IgD-negative memory B cell (primary cell): ENCODE measurements around the gene PAQR3. TPM values are rescaled to one million over a fixed set of nuclear protein-coding genes. Genes with fewer than 3 reads are reported as not detected.

Experiments used
- H3K27ac Mint-ChIP-seq, 3 donors: one replicate each; pipeline ENCODE4 v1.8.0; 2020 to 2022; ENCODE audit warnings: mild to moderate bottlenecking in 3 of 3, mixed read lengths in 3 of 3, moderate library complexity in 1 of 3
- H3K27me3 Mint-ChIP-seq: one replicate; pipeline ENCODE4 v1.8.0; 2021; ENCODE audit warnings: mixed read lengths
- H3K36me3 Mint-ChIP-seq: one replicate; pipeline ENCODE4 v1.8.0; 2020; ENCODE audit warnings: mild to moderate bottlenecking, mixed read lengths
- H3K4me1 Mint-ChIP-seq, 3 donors: one replicate each; pipeline ENCODE4 v1.8.0; 2020 to 2022; ENCODE audit warnings: mixed read lengths in 3 of 3, mild to moderate bottlenecking in 1 of 3
- H3K4me3 Mint-ChIP-seq, 4 donors: one replicate each; pipeline ENCODE4 v1.8.0; 2020 to 2022; ENCODE audit warnings: mild to moderate bottlenecking in 4 of 4, mixed read lengths in 4 of 4, moderate library complexity in 3 of 4
- H3K9me3 Mint-ChIP-seq, 3 donors: one replicate each; pipeline ENCODE4 v1.8.0; 2020 to 2021; ENCODE audit warnings: mixed read lengths in 3 of 3, mild to moderate bottlenecking in 1 of 3
- polyA plus RNA-seq: library from polyadenylated mRNA; unstranded; fragments of 300-500 nt; fragmentation: Illumina TruSeq; gene quantifications from one replicate; pipeline ENCODE4 v1.2.3, GENCODE V29; 2021

Gene PAQR3, protein sequence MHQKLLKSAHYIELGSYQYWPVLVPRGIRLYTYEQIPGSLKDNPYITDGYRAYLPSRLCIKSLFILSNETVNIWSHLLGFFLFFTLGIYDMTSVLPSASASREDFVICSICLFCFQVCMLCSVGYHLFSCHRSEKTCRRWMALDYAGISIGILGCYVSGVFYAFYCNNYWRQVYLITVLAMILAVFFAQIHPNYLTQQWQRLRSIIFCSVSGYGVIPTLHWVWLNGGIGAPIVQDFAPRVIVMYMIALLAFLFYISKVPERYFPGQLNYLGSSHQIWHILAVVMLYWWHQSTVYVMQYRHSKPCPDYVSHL
- 6.4 TPM for polyA plus RNA-seq

GRCh38 chr4:78938868-78939666 is at the start of gene PAQR3:
TSS of gene PAQR3 (minus strand) at chr4:78939438. CDS start at chr4:78939224, 214 bp downstream.
- Mint-ChIP-seq H3K27me3 (no peaks in the 10 kb centered on the region), H3K36me3 (no peaks in the 10 kb centered on the region), H3K4me1 (peaks cover 25 to 27% (median 25%) of the 10 kb centered on the region in 3 donors), H3K27ac (peak within 1 kb of the TSS; percentile 86 to 98 (median 97)), H3K9me3 (no peaks in the 10 kb centered on the region), H3K4me3 (peak within 1 kb of the TSS; percentile 89 to 100 (median 96))

DNA sequence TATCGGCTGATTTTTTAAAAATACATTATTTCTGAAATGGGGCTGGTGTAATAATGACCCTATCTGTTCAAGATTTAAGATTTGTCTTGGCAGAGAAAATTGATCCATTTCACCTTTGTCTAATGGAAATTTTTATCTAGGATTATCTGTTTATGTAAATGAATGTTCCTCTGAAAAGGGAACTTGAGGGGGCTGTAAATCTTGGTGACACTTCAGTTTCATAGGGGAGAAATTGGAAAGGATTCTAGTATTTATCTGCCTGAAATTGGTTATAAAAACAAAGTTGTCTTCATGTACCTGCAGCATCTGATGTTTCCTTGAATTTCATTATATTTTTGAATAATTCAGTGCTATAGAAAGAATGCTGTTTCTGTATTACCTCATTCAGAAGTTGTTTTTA is 48.4 kb upstream of the PAQR3 start:
- Mint-ChIP-seq H3K36me3 (no peaks in the 10 kb centered on the region), H3K27me3 (peaks cover 14% of the 10 kb centered on the region), H3K9me3 (no peaks in the 10 kb centered on the region), H3K4me1 (no peaks in the 10 kb centered on the region), H3K27ac (no peak overlapping the region), H3K4me3 (no peak overlapping the region)

GRCh38 chr4:78984593-78984992 is 45.4 kb upstream of the PAQR3 start:
- Mint-ChIP-seq H3K36me3 (peaks cover 4% of the 10 kb centered on the region), H3K4me3 (no peak overlapping the region), H3K4me1 (no peaks in the 10 kb centered on the region), H3K27ac (no peak overlapping the region), H3K27me3 (peaks cover 24% of the 10 kb centered on the region), H3K9me3 (no peaks in the 10 kb centered on the region)

DNA sequence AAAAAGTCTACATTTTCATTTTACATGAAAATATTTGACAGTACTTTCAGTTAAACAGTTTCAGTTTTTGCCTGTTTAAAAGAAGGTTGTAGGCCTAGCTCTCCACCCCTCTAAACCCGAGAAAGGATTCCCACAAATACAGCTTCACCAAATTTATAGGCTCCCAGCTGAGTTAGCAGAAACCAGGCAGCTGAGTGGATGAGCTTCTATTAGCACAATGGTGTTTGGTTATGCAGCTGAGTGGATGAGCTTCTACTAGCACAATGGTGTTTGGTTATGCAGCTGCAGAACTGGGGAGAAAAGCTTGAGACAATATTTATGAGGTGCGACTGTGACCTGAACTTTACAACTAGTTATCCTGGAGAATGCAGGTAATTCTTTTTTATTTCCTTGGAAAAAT is 36.6 kb upstream of the PAQR3 start:
- H3K27me3 Mint-ChIP-seq, result peaks cover 9% of the 10 kb centered on the region
- H3K9me3 Mint-ChIP-seq, result peaks cover 0 to 2% (median 0%) of the 10 kb centered on the region in 3 donors
- H3K36me3 Mint-ChIP-seq, result no peaks in the 10 kb centered on the region
- H3K27ac Mint-ChIP-seq, result no peak overlapping the region
- H3K4me1 Mint-ChIP-seq, result peaks cover 0 to 1% (median 0%) of the 10 kb centered on the region in 3 donors
- no peak overlapping the region for H3K4me3 Mint-ChIP-seq

DNA sequence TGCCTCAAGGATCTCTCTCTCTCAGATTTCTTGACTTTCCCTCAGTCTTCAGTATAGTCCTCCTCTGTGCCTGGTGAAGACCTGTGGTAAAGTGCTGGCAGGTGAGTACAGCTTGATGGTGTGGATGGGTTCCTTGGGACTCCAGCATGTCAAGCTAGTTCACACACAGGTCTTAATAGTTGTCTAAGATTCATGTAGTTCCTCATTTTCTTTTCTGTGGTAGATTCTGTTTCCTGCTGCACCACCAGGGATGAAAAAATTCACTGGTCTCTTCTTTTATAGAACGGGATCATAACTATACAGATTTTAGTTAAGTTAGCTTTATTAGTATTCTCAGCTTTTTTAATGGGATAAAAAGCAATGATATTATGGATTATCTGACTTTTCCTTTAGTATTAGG is 32.5 kb upstream of the PAQR3 start:
- Mint-ChIP-seq H3K36me3 (no peaks in the 10 kb centered on the region), H3K4me3 (no peak overlapping the region), H3K27me3 (peaks cover 9% of the 10 kb centered on the region), H3K4me1 (peaks cover 0 to 1% (median 0%) of the 10 kb centered on the region in 3 donors), H3K9me3 (peaks cover 0 to 4% (median 0%) of the 10 kb centered on the region in 3 donors), H3K27ac (no peak overlapping the region)

GRCh38 chr4:78971326-78971725 is 32.1 kb upstream of the PAQR3 start:
- H3K4me1 Mint-ChIP-seq, result peaks cover 0 to 1% (median 0%) of the 10 kb centered on the region in 3 donors

GRCh38 chr4:78962597-78963115 is 23.4 kb upstream of the PAQR3 start:
- Mint-ChIP-seq H3K4me1 (no peaks in the 10 kb centered on the region), H3K9me3 (no peaks in the 10 kb centered on the region), H3K36me3 (no peaks in the 10 kb centered on the region), H3K27me3 (no peaks in the 10 kb centered on the region), H3K27ac (no peak overlapping the region), H3K4me3 (no peak overlapping the region)

More at GRCh38 chr4:78971326-78971725, 32.1 kb upstream of the PAQR3 start:
- no peaks in the 10 kb centered on the region for H3K36me3 Mint-ChIP-seq
- no peak overlapping the region for H3K27ac Mint-ChIP-seq
- peaks cover 0 to 4% (median 0%) of the 10 kb centered on the region in 3 donors for H3K9me3 Mint-ChIP-seq
- H3K4me3 Mint-ChIP-seq, result no peak overlapping the region
- peaks cover 9% of the 10 kb centered on the region for H3K27me3 Mint-ChIP-seq

DNA sequence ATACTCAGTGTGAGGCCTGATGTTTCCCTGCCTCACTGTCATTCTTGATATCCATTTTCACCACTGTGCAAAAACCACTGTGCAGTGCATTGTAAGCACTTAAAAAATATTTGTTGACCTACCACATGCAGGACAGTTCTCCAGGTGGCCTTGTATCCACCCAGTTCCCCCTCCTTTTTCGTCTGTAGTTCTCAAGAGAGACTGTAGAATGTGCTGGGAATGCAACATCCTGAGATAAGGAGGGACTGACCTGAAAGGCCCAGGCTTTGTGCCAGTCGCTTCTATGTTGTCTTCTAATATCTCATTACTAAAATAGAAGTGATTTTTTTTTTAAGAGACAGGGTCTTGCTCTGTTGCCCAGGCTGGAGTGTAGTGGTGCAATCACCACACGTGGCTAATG is 21.7 kb upstream of the PAQR3 start:
- peaks cover 2% of the 10 kb centered on the region for H3K27me3 Mint-ChIP-seq
- H3K4me1 Mint-ChIP-seq, result no peaks in the 10 kb centered on the region
- H3K9me3 Mint-ChIP-seq, result no peaks in the 10 kb centered on the region
- H3K4me3 Mint-ChIP-seq, result no peak overlapping the region
- no peak overlapping the region for H3K27ac Mint-ChIP-seq
- H3K36me3 Mint-ChIP-seq, result no peaks in the 10 kb centered on the region

DNA sequence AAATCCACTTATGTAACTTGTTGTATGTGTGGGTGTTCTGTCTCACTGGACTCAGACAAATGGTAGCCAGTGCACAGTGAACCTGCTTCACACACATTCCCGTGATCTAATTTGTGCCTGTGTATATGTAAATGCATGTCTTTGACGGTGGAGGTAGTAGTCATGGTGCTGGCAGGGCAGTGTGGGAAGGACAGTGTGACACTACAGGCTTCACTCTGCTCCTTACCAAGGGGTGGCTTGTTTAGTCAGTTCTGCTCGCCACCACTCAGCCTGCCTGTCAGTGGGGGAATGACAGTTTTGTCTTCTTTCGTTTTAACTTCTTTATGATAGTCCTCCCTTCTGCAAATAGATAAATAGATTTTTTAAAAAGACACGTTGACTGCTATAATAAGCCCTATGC is 17.7 kb upstream of the PAQR3 start:
- no peaks in the 10 kb centered on the region for H3K36me3 Mint-ChIP-seq
- H3K27ac Mint-ChIP-seq, result no peak overlapping the region
- peaks cover 0 to 3% (median 0%) of the 10 kb centered on the region in 3 donors for H3K4me1 Mint-ChIP-seq
- H3K4me3 Mint-ChIP-seq, result no peak overlapping the region
- no peaks in the 10 kb centered on the region for H3K9me3 Mint-ChIP-seq
- peaks cover 4% of the 10 kb centered on the region for H3K27me3 Mint-ChIP-seq

GRCh38 chr4:78953769-78954666 is 14.8 kb upstream of the PAQR3 start:
- peaks cover 0 to 3% (median 0%) of the 10 kb centered on the region in 3 donors for H3K4me1 Mint-ChIP-seq
- H3K27me3 Mint-ChIP-seq, result peaks cover 7% of the 10 kb centered on the region
- H3K27ac Mint-ChIP-seq, result no peak overlapping the region
- no peaks in the 10 kb centered on the region for H3K36me3 Mint-ChIP-seq
- H3K4me3 Mint-ChIP-seq, result no peak overlapping the region
- H3K9me3 Mint-ChIP-seq, result no peaks in the 10 kb centered on the region

- H3K4me1 Mint-ChIP-seq, result peaks cover 0 to 3% (median 0%) of the 10 kb centered on the region in 3 donors
- H3K9me3 Mint-ChIP-seq, result no peaks in the 10 kb centered on the region
- H3K27ac Mint-ChIP-seq, result no peak overlapping the region
- H3K27me3 Mint-ChIP-seq, result peaks cover 8% of the 10 kb centered on the region
- no peak overlapping the region for H3K4me3 Mint-ChIP-seq
- no peaks in the 10 kb centered on the region for H3K36me3 Mint-ChIP-seq
Observed at GRCh38 chr4:78953231-78953630, 14.0 kb upstream of the PAQR3 start.

DNA sequence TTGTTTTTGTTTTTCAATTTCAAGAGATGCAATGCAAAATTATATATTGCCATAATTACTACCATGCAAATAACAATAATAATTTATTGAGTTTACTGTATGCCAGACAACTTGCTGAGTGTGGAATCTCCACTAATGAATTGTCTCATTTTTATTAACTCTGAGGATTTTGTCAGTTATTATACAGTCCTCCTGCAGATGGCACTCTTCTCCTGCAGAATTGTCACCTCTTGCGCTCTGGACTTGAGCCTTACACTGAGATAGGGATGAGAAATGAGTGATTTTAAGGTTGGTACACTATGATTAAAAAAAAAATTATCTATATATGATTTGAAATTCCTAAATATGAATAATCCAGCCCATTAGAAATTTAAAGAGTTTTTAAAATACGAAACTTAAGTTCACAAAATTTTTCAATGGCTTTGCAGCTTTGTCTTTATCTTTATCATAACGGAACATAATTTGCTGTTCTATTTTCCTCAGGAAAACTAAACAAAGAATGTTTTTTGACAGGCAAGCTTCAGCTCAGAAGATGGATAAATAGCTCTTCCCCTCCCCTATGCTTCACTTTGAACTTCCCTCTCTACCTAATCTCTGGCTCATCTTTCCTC is 12.7 kb upstream of the PAQR3 start:
- H3K27ac Mint-ChIP-seq, result no peak overlapping the region
- H3K9me3 Mint-ChIP-seq, result no peaks in the 10 kb centered on the region
- peaks cover 0 to 3% (median 0%) of the 10 kb centered on the region in 3 donors for H3K4me1 Mint-ChIP-seq
- H3K4me3 Mint-ChIP-seq, result no peak overlapping the region
- H3K36me3 Mint-ChIP-seq, result no peaks in the 10 kb centered on the region
- H3K27me3 Mint-ChIP-seq, result peaks cover 15% of the 10 kb centered on the region

GRCh38 chr4:78949735-78950134 is 10.5 kb upstream of the PAQR3 start:
- Mint-ChIP-seq H3K27ac (no peak overlapping the region), H3K36me3 (no peaks in the 10 kb centered on the region), H3K9me3 (peaks cover 0 to 4% (median 0%) of the 10 kb centered on the region in 3 donors), H3K27me3 (peaks cover 23% of the 10 kb centered on the region), H3K4me3 (no peak overlapping the region), H3K4me1 (peaks cover 0 to 6% (median 3%) of the 10 kb centered on the region in 3 donors)

- Mint-ChIP-seq H3K27me3 (peaks cover 18% of the 10 kb centered on the region), H3K4me1 (peaks cover 0 to 4% (median 3%) of the 10 kb centered on the region in 3 donors), H3K4me3 (peak overlapping the region in 1 of 4 donors; percentile 24), H3K27ac (no peak overlapping the region), H3K36me3 (no peaks in the 10 kb centered on the region), H3K9me3 (peaks cover 0 to 4% (median 0%) of the 10 kb centered on the region in 3 donors)
Observed at GRCh38 chr4:78945651-78946179, 6.5 kb upstream of the PAQR3 start.
